Measurements from ENCODE around the gene C20orf141.

C20orf141 gene

GRCh38 chr20:2851086-2851485 is 36.3 kb downstream of the C20orf141 start:
- no peak for DNase-seq

GRCh38 chr20:2858591-2858990 is 43.8 kb downstream of the C20orf141 start:
- no peak for DNase-seq

- no peak for DNase-seq
Measured at GRCh38 chr20:2859330-2860121, 44.7 kb downstream of the C20orf141 start.

DNA sequence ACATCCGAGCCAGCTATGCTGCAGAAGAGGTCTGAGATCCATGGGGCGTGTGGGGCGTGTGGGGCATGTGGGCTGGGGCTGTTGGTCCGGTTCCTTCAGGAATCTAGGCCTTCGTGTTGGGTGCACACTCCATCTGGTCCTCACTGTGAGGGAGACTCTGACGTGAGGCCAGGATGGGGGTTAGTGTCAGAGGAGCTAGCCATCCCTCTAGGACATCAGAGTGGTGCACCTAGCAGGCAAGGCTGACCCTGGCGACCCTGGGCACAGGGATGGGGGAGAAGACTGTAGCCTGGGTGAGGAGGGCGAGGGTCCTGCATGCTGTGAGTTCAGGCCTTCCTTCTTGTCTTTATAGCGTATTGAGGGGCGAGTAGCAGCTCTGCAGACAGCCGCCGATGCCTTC is 49.8 kb downstream of the C20orf141 start:
- DNase-seq: no peak

- no peak for DNase-seq
Measured at GRCh38 chr20:2865101-2865500, 50.3 kb downstream of the C20orf141 start.
